NCI-H146 treated with DMSO at 0.1 percent for 48 hours (cell line): ENCODE results near the gene CTNND2.
"Not testable (repeated sequence)": the region's sequence is repeated elsewhere in the genome, so short reads cannot be mapped to it uniquely, and the experiment has no call there.

Experiments used
- DNase-seq: peaks from one replicate; lab custom pipeline; 2025; ENCODE audit not compliant: unreplicated experiment; lab: John Stamatoyannopoulos, UW

The CTNND2 gene

GRCh38 chr5:11130131-11130530 is 774.1 kb downstream of the CTNND2 start:
- no peak for DNase-seq

- no peak for DNase-seq
Measured at GRCh38 chr5:11128021-11128420, 776.2 kb downstream of the CTNND2 start.

GRCh38 chr5:11126844-11127243 is 777.4 kb downstream of the CTNND2 start:
- no peak for DNase-seq

GRCh38 chr5:11121885-11122284 is 782.4 kb downstream of the CTNND2 start:
- DNase-seq, result no peak

GRCh38 chr5:11110128-11110527 is 794.1 kb downstream of the CTNND2 start:
- no peak for DNase-seq

- DNase-seq, result no peak
Measured at GRCh38 chr5:11105696-11106095, 798.5 kb downstream of the CTNND2 start.

GRCh38 chr5:11104651-11105112 is 799.6 kb downstream of the CTNND2 start:
- DNase-seq, result no peak

GRCh38 chr5:11104210-11104609 is 800.0 kb downstream of the CTNND2 start:
- no peak for DNase-seq

GRCh38 chr5:11084111-11084510 is 820.1 kb downstream of the CTNND2 start:
- no peak for DNase-seq

GRCh38 chr5:11082404-11082945 is 821.8 kb downstream of the CTNND2 start:
- DNase-seq, result no peak

- no peak for DNase-seq
Measured at GRCh38 chr5:11076945-11077613, 827.2 kb downstream of the CTNND2 start.

GRCh38 chr5:11075035-11075805 is 829.0 kb downstream of the CTNND2 start:
- DNase-seq, result no peak

- DNase-seq, result no peak
Measured at GRCh38 chr5:11072568-11072967, 831.7 kb downstream of the CTNND2 start.

GRCh38 chr5:11072076-11072475 is 832.2 kb downstream of the CTNND2 start:
- no peak for DNase-seq

GRCh38 chr5:11069041-11069440 is 835.2 kb downstream of the CTNND2 start:
- no peak for DNase-seq

- DNase-seq, result not testable (repeated sequence)
Measured at GRCh38 chr5:11065723-11066122, 838.5 kb downstream of the CTNND2 start.

GRCh38 chr5:11064763-11065450 is 839.3 kb downstream of the CTNND2 start:
- no peak for DNase-seq

- no peak for DNase-seq
Measured at GRCh38 chr5:11062397-11062796, 841.8 kb downstream of the CTNND2 start.

- no peak for DNase-seq
Measured at GRCh38 chr5:11056560-11056959, 847.7 kb downstream of the CTNND2 start.

- DNase-seq, result no peak
Measured at GRCh38 chr5:11054014-11054413, 850.2 kb downstream of the CTNND2 start.

- DNase-seq, result no peak
Measured at GRCh38 chr5:11052871-11053270, 851.4 kb downstream of the CTNND2 start.
